UCSD-AML1 (cell line): ENCODE results near the gene NIM1K.
"Not testable (repeated sequence)": the region's sequence is repeated elsewhere in the genome, so short reads cannot be mapped to it uniquely, and the experiment has no call there.

Experiments
- DNase-seq: peaks from one replicate; lab custom pipeline; 2025; ENCODE audit not compliant: unreplicated experiment; lab: John Stamatoyannopoulos, UW

The NIM1K gene

DNA sequence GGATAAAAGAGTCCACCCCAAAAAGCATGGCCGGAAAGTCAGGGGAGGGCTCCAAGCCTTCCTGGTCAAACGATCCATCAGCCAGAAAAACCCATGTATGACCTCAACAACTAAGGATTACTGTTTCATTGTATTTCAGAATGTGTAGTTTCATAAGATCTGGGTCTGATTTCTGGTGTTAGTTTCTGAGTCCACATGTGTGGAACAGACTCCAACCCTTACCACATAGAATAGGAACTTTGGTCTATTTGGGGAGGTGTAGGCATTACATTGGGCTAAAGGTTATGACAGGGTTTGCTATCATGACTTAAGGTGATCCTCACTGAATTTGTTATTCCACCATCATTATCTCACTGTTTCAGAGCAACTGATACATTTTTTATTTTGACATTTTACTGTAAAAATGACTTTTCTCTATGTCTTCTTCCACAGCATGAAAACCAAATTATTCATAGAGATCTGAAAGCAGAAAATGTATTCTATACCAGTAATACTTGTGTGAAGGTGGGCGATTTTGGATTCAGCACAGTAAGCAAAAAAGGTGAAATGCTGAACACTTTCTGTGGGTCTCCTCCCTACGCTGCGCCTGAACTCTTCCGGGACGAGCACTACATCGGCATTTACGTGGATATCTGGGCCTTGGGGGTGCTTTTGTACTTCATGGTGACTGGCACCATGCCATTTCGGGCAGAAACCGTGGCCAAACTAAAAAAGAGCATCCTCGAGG is 87.7 kb downstream of the NIM1K start:
- no peak for DNase-seq

GRCh38 chr5:43281840-43282658 is 90.0 kb downstream of the NIM1K start:
- peak; percentile 18 for DNase-seq

DNA sequence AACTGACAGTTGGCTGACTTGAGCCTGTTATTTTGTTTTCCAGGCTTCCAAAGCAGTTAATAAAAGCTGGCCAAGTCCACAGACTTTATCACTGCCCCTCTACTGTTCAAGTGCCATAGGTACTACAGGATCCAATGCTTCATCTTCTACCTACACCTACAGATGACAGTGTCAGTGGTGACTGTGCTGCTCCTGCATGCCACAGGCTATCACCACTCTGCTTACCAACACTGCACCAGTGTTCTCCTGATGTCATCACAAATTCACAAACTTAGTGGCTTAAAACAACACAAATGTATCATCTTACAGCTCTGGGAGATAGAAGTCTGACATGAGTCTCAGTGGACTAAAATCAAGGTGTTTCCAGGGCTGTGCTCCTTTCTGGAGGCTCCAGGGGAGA is 94.6 kb downstream of the NIM1K start:
- DNase-seq: no peak

- no peak for DNase-seq
These were observed 95.5 kb downstream of the NIM1K start for GRCh38 chr5:43287493-43287892.

DNA sequence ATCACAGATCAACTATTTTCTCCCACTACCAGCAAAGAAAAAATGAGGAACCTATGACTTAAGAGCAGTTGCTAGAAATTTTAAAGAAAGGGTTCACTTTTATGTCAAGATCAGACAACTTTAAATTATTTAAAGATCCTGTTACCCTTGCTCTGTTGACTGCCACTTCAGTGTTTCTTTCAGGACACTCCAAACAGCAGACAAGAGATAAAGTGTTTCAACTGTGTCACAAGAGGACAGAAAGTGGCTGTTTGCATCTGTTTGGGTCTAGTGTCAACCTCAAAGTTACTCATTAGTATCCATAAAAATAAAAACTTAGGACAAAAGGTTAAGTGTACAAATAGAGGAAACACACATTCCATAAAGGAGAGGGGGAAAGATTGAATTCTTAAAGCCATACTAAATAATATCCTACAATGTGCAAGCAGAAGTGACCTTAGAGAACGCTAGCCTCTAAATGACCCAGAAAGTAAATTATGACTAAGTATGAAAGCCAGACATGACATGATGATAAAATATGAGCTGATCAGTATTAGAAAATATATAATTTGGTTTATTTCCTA is 96.3 kb downstream of the NIM1K start:
- DNase-seq: no peak

- DNase-seq: no peak
These were observed 98.7 kb downstream of the NIM1K start for GRCh38 chr5:43290726-43291125.

DNA sequence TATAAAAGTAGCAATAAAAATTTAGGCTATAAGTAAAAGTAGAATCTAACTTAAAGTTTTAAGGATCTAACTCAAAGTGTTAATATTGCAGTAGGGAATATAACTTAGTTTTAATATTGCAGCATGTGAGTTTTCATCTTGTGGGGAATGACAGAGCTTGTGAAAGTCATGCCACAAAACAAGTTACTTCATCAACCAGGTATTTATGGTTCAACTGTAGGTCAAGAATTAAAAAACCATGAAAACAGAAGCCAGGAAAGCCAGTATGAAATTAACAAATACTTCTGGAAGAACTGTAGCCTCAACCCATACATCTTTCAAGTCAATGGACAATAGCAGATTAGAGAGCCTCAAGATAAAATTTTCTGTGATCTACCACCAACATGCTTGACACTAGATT is 102.2 kb downstream of the NIM1K start:
- no peak for DNase-seq

- no peak for DNase-seq
These were observed 103.2 kb downstream of the NIM1K start for GRCh38 chr5:43295202-43295601.

GRCh38 chr5:43296835-43297234 is 104.8 kb downstream of the NIM1K start:
- DNase-seq: no peak

GRCh38 chr5:43298443-43298842 is 106.4 kb downstream of the NIM1K start:
- DNase-seq: no peak

GRCh38 chr5:43300112-43300511 is 108.1 kb downstream of the NIM1K start:
- DNase-seq: no peak

GRCh38 chr5:43301653-43302091 is 109.6 kb downstream of the NIM1K start:
- DNase-seq: no peak

DNA sequence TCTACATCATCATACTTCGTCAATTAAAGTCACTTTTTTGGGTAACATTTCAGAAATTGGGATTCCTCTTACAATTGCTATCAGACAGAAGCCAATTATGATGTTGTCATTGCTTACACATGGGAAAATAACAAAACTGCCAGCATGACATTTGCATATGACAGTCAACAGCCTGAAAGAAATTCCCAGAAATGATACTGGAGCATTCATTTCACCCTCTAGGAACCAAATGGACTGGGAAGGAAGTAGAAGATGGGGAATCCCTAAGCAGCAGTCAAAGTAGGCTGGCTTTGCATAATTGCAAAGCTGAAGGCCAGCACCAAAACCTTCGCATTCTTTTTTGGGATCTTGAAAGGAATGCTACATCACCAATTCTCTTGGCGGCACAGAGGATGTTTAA is 110.5 kb downstream of the NIM1K start:
- DNase-seq: no peak

- no peak for DNase-seq
These were observed 111.2 kb downstream of the NIM1K start for GRCh38 chr5:43303242-43303641.

- no peak for DNase-seq
These were observed 112.5 kb downstream of the NIM1K start for GRCh38 chr5:43304525-43304924.

- DNase-seq: no peak
These were observed 114.0 kb downstream of the NIM1K start for GRCh38 chr5:43305948-43306565.

DNA sequence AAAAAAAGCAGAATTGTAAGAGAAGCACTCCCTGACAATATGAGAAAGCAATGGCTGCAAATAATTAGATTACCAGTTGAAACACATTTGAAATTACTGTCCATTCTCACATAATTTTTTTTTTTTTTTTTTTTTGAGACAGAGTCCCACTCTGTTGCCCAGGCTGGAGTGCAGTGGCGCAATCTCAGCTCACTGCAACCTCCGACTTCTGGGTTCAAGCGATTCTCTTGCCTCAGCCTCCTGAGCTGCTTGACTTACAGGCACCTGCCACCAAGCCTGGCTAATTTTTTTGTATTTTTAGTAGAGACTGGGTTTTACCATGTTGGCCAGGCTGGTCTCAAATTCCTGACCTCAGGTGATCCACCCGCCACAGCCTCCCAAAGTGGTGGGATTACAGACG is 114.9 kb downstream of the NIM1K start:
- DNase-seq: not testable (repeated sequence)

GRCh38 chr5:43309122-43309521 is 117.1 kb downstream of the NIM1K start:
- no peak for DNase-seq

- no peak for DNase-seq
These were observed 117.6 kb downstream of the NIM1K start for GRCh38 chr5:43309637-43310036.

GRCh38 chr5:43312076-43312661 is 120.1 kb downstream of the NIM1K start:
- DNase-seq: no peak

DNA sequence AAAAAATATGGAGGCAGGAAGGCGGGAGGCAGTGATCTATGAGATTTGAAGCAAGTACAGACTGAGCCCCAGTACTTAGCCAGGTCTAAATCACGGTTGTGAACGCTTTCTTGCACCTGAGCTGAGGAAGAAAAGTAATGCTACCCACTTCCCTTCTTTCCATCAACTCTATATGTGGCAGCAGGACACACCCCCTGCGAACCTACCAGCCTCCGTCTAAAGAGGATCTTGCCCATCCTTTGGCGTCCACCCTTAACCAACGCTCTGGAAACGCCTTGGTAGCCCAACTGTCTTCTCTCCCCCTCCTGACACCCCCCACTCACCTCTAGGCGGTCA is 120.6 kb downstream of the NIM1K start:
- no peak for DNase-seq
